Measurements from ENCODE around the gene GNAQ.

The GNAQ gene

DNA sequence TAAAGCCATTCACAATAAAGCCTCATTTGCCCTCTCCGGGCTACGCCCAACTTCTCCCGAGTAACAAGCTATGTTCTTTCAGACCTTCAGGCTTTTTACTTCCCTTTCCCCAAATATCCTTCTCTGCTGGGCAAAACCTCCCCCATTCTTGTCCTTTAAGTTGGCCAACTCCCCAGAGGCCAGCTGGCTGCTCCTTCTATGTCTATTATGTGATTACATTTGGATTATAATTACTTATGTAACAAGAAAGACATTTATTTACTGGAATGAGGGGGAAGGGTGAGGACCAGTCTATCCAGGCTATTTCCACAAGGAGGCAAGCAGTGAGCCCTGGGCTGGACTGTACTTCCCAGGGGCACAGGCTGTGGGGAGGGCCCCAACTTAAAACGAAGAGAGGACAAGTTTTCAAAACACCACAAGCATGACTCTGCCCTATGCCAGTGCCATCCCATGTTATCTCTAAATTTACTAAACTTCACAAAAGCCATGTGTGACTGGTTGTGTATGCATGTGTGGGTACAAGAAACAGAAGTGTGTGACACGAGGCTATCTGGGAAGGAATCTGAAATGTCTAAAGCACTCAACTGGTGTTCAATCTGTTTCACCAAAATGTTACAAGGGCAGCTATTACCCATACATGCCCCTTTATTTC lies 84.5 kb downstream of the GNAQ start:
- TF ChIP-seq TCF12 (IDR thresholded peaks at IDR 0.05; ENCODE audit: low read depth) (no peak), ZBTB7A (IDR thresholded peaks at IDR 0.05; ENCODE audit: low read depth) (no peak), RAD21 (IDR thresholded peaks at IDR 0.05; ENCODE audit: low read depth) (no peak), CREB1 (IDR thresholded peaks at IDR 0.05; ENCODE audit: low read depth) (no peak), EP300 (IDR thresholded peaks at IDR 0.05; ENCODE audit: borderline replicate concordance) (no peak), TEAD4 (IDR thresholded peaks at IDR 0.05) (no peak), NFIC (IDR thresholded peaks at IDR 0.05) (no peak), EGR1 (IDR thresholded peaks at IDR 0.05) (no peak), FOXM1 (IDR thresholded peaks at IDR 0.05; ENCODE audit: borderline replicate concordance, low read depth) (no peak)
- TF ChIP-seq, protein P1, sequence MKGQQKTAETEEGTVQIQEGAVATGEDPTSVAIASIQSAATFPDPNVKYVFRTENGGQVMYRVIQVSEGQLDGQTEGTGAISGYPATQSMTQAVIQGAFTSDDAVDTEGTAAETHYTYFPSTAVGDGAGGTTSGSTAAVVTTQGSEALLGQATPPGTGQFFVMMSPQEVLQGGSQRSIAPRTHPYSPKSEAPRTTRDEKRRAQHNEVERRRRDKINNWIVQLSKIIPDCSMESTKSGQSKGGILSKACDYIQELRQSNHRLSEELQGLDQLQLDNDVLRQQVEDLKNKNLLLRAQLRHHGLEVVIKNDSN (IDR thresholded peaks at IDR 0.05): no peak
- TF ChIP-seq, protein P2, sequence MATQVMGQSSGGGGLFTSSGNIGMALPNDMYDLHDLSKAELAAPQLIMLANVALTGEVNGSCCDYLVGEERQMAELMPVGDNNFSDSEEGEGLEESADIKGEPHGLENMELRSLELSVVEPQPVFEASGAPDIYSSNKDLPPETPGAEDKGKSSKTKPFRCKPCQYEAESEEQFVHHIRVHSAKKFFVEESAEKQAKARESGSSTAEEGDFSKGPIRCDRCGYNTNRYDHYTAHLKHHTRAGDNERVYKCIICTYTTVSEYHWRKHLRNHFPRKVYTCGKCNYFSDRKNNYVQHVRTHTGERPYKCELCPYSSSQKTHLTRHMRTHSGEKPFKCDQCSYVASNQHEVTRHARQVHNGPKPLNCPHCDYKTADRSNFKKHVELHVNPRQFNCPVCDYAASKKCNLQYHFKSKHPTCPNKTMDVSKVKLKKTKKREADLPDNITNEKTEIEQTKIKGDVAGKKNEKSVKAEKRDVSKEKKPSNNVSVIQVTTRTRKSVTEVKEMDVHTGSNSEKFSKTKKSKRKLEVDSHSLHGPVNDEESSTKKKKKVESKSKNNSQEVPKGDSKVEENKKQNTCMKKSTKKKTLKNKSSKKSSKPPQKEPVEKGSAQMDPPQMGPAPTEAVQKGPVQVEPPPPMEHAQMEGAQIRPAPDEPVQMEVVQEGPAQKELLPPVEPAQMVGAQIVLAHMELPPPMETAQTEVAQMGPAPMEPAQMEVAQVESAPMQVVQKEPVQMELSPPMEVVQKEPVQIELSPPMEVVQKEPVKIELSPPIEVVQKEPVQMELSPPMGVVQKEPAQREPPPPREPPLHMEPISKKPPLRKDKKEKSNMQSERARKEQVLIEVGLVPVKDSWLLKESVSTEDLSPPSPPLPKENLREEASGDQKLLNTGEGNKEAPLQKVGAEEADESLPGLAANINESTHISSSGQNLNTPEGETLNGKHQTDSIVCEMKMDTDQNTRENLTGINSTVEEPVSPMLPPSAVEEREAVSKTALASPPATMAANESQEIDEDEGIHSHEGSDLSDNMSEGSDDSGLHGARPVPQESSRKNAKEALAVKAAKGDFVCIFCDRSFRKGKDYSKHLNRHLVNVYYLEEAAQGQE (IDR thresholded peaks at IDR 0.05; ENCODE audit: low read depth): no peak
- TF ChIP-seq, protein P3, sequence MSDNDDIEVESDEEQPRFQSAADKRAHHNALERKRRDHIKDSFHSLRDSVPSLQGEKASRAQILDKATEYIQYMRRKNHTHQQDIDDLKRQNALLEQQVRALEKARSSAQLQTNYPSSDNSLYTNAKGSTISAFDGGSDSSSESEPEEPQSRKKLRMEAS (IDR thresholded peaks at IDR 0.05): no peak

DNA sequence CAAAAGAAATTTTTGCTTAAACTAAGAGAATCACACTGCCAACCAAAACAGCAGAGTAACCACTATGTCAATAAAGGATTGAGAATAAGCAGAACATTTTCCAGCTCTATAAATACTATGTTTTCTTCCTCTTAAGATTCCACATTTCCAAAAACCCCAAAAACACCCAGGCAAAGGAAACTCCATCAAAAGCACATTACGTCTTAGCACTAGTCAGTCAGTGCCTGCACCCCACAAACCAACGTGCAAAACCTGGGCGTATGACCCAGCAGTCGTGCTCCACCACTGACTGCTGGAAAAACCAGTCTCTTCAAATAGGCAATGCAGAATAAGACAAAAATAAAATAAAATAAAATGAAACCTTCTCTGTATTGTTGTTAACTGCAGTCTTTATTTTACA lies 85.3 kb downstream of the GNAQ start:
- TF ChIP-seq, protein P2 (IDR thresholded peaks at IDR 0.05; ENCODE audit: low read depth): no peak
- no peak for TF ChIP-seq TEAD4 (IDR thresholded peaks at IDR 0.05)
- TF ChIP-seq EP300 (IDR thresholded peaks at IDR 0.05; ENCODE audit: borderline replicate concordance): no peak
- no peak for TF ChIP-seq CREB1 (IDR thresholded peaks at IDR 0.05; ENCODE audit: low read depth)
- no peak for TF ChIP-seq RAD21 (IDR thresholded peaks at IDR 0.05; ENCODE audit: low read depth)
- TF ChIP-seq, protein P1 (IDR thresholded peaks at IDR 0.05): no peak
- no peak for TF ChIP-seq CEBPB (IDR thresholded peaks at IDR 0.05)

DNA sequence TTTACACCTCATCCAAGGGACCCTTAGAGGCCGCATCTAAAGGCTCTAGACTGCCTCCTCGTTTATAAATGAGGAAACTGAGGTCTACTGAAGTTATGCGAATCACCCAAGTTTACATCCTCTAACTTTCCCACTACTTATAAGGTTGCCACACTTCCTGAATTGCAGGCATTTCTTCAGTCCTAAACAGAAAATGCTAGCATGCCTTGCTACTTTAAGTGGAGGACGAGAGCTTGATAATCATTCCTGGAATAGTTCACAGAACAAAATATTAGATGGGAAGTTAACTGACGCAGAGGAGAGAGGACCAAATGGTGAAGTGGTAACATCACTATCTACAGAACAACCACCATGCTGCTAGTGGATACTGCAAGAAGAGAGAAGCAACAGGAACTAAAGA lies 85.8 kb downstream of the GNAQ start:
- TF ChIP-seq FOXM1 (IDR thresholded peaks at IDR 0.05; ENCODE audit: borderline replicate concordance, low read depth): no peak
- no peak for TF ChIP-seq CEBPB (IDR thresholded peaks at IDR 0.05)
- no peak for TF ChIP-seq EP300 (IDR thresholded peaks at IDR 0.05; ENCODE audit: borderline replicate concordance)
- TF ChIP-seq, protein P3 (IDR thresholded peaks at IDR 0.05): no peak
- TF ChIP-seq ZBTB7A (IDR thresholded peaks at IDR 0.05; ENCODE audit: low read depth): no peak
- TF ChIP-seq TAF1 (IDR thresholded peaks at IDR 0.05; ENCODE audit: low read depth): no peak
- TF ChIP-seq TCF12 (IDR thresholded peaks at IDR 0.05; ENCODE audit: low read depth): no peak
- no peak for TF ChIP-seq YY1 (IDR thresholded peaks at IDR 0.05; ENCODE audit: low read depth)
- TF ChIP-seq, protein P2 (IDR thresholded peaks at IDR 0.05; ENCODE audit: low read depth): no peak
- no peak for TF ChIP-seq NFIC (IDR thresholded peaks at IDR 0.05)
- TF ChIP-seq CREB1 (IDR thresholded peaks at IDR 0.05; ENCODE audit: low read depth): no peak
- TF ChIP-seq, protein P1 (IDR thresholded peaks at IDR 0.05): no peak
- TF ChIP-seq RAD21 (IDR thresholded peaks at IDR 0.05; ENCODE audit: low read depth): no peak
- TF ChIP-seq TEAD4 (IDR thresholded peaks at IDR 0.05): no peak
- TF ChIP-seq EGR1 (IDR thresholded peaks at IDR 0.05): no peak

Measured in Ishikawa (cell line).